H9 (cell line): ENCODE measurements around the gene TSPAN4. TPM values are rescaled to one million over a fixed set of nuclear protein-coding genes. Genes with fewer than 3 reads are reported as not detected.

ENCODE experiments used
- DNase-seq: peaks from one replicate; pipeline ENCODE4 v3.0.0-alpha.2; 2017
- H2AFZ ChIP-seq: one replicate; pipeline ENCODE4 v1.6.1; 2013; ENCODE audit warnings: mild to moderate bottlenecking, low read length, control low read depth, moderate library complexity
- H2AK5ac ChIP-seq: 2 replicates; pipeline ENCODE4 v1.6.1; 2013; ENCODE audit warnings: low read length, control low read depth, mixed read lengths; ENCODE audit not compliant: insufficient read length
- H2BK120ac ChIP-seq: one replicate; pipeline ENCODE4 v1.6.1; 2013; ENCODE audit warnings: low read depth, mild to moderate bottlenecking, low read length, control low read depth, inconsistent platforms; ENCODE audit not compliant: poor library complexity, severe bottlenecking
- H2BK12ac ChIP-seq: 2 replicates; pipeline ENCODE4 v1.6.1; 2013; ENCODE audit warnings: low read length, control low read depth, mixed read lengths, low read depth; ENCODE audit not compliant: insufficient read length
- H2BK15ac ChIP-seq: 2 replicates; pipeline ENCODE4 v1.6.1; 2013; ENCODE audit warnings: low read depth, low read length, control low read depth
- H2BK20ac ChIP-seq: one replicate; pipeline ENCODE4 v1.6.1; 2013; ENCODE audit warnings: low read depth, mild to moderate bottlenecking, low read length, control low read depth, inconsistent platforms; ENCODE audit not compliant: poor library complexity, severe bottlenecking
- H2BK5ac ChIP-seq: 2 replicates; pipeline ENCODE4 v1.6.1; 2013; ENCODE audit warnings: low read length, control low read depth, mixed read lengths; ENCODE audit not compliant: insufficient read length
- H3K14ac ChIP-seq: 2 replicates; pipeline ENCODE4 v1.6.1; 2013; ENCODE audit warnings: low read length, control low read depth; ENCODE audit not compliant: insufficient read depth
- H3K18ac ChIP-seq: 2 replicates; pipeline ENCODE4 v1.6.1; 2013; ENCODE audit warnings: low read depth, mild to moderate bottlenecking, mixed read lengths, low read length, control low read depth; ENCODE audit not compliant: insufficient read length
- H3K23ac ChIP-seq: 2 replicates; pipeline ENCODE4 v1.6.1; 2013; ENCODE audit warnings: low read length, control low read depth, mixed read lengths, low read depth; ENCODE audit not compliant: insufficient read length
- H3K23me2 ChIP-seq: 2 replicates; pipeline ENCODE4 v1.6.1; 2013; ENCODE audit warnings: low read depth, mild to moderate bottlenecking, mixed read lengths, low read length, control low read depth; ENCODE audit not compliant: insufficient read length, poor library complexity, severe bottlenecking
- H3K27ac ChIP-seq: 2 replicates; pipeline ENCODE4 v1.5.1; 2013; ENCODE audit warnings: low read length, control low read depth, mixed read lengths, low read depth; ENCODE audit not compliant: insufficient read length
- H3K27me3 ChIP-seq: 2 replicates; pipeline ENCODE4 v1.6.1; 2013; ENCODE audit warnings: low read length, control low read depth, inconsistent platforms; ENCODE audit not compliant: insufficient read depth
- H3K4ac ChIP-seq: 2 replicates; pipeline ENCODE4 v1.6.1; 2013; ENCODE audit warnings: low read depth, mild to moderate bottlenecking, control low read depth, inconsistent platforms, low read length, moderate library complexity
- H3K4me1 ChIP-seq: 2 replicates; pipeline ENCODE4 v1.6.1; 2013; ENCODE audit warnings: low read length, control low read depth, inconsistent platforms; ENCODE audit not compliant: insufficient read depth
- H3K4me2 ChIP-seq: 2 replicates; pipeline ENCODE4 v1.6.1; 2013; ENCODE audit warnings: low read length, control low read depth, mixed read lengths; ENCODE audit not compliant: insufficient read length, insufficient read depth
- H3K56ac ChIP-seq: 2 replicates; pipeline ENCODE4 v1.6.1; 2013; ENCODE audit warnings: low read depth, mild to moderate bottlenecking, mixed read lengths, low read length, control low read depth; ENCODE audit not compliant: insufficient read length
- H3K79me1 ChIP-seq: 2 replicates; pipeline ENCODE4 v1.6.1; 2013; ENCODE audit warnings: low read depth, mild to moderate bottlenecking, moderate library complexity, low read length, control low read depth, inconsistent platforms; ENCODE audit not compliant: insufficient read depth, poor library complexity, severe bottlenecking
- H3K79me2 ChIP-seq: 2 replicates; pipeline ENCODE4 v1.6.1; 2013; ENCODE audit warnings: low read length, control low read depth, inconsistent platforms; ENCODE audit not compliant: insufficient read depth
- H3K9ac ChIP-seq: 2 replicates; pipeline ENCODE4 v1.6.1; 2013; ENCODE audit warnings: low read length, control low read depth, mixed read lengths; ENCODE audit not compliant: insufficient read length; ENCODE audit errors: extremely low read depth
- H3K9me3 ChIP-seq: one replicate; pipeline ENCODE4 v1.6.1; 2013; ENCODE audit warnings: low read depth, low read length, inconsistent platforms; ENCODE audit not compliant: control insufficient read depth
- H3T11ph ChIP-seq: one replicate; pipeline ENCODE4 v1.6.1; 2013; ENCODE audit warnings: mild to moderate bottlenecking, low read length, control low read depth, inconsistent platforms
- H4K20me1 ChIP-seq: one replicate; pipeline ENCODE4 v1.6.1; 2013; ENCODE audit not compliant: control insufficient read depth, insufficient read length, insufficient read depth
- H4K5ac ChIP-seq: 2 replicates; pipeline ENCODE4 v1.6.1; 2013; ENCODE audit warnings: low read depth, mild to moderate bottlenecking, mixed read lengths, low read length, control low read depth; ENCODE audit not compliant: insufficient read length
- H4K8ac ChIP-seq: replicated peaks from 2 replicates; pipeline ENCODE4 v1.6.1; 2013; ENCODE audit warnings: low read length, control low read depth, mixed read lengths, low read depth; ENCODE audit not compliant: insufficient read length
- H4K91ac ChIP-seq: 2 replicates; pipeline ENCODE4 v1.6.1; 2013; ENCODE audit warnings: low read depth, mild to moderate bottlenecking, moderate library complexity, mixed read lengths, low read length, control low read depth; ENCODE audit not compliant: insufficient read length
- H3K27ac Mint-ChIP-seq, 3 experiments: 2 replicates in 2 of 3; 3 replicates in 1 of 3; pipeline ENCODE4 v1.8.0; 2020 to 2021; ENCODE audit warnings: mixed read lengths in 3 of 3, mild to moderate bottlenecking in 1 of 3, moderate library complexity in 1 of 3
- H3K27me3 Mint-ChIP-seq: 2 replicates; pipeline ENCODE4 v1.8.0; 2021; ENCODE audit warnings: low read depth, mild to moderate bottlenecking, moderate library complexity, mixed read lengths
- H3K36me3 Mint-ChIP-seq, 3 experiments: 2 replicates in 2 of 3; 3 replicates in 1 of 3; pipeline ENCODE4 v1.8.0; 2020 to 2021; ENCODE audit warnings: low read depth in 3 of 3, mixed read lengths in 3 of 3; ENCODE audit not compliant: insufficient read depth in 1 of 3
- H3K4me1 Mint-ChIP-seq, 2 experiments: 2 replicates each; pipeline ENCODE4 v1.8.0; 2020; ENCODE audit warnings: mixed read lengths in 2 of 2
- H3K4me3 Mint-ChIP-seq, 2 experiments: 2 replicates in 1 of 2; 3 replicates in 1 of 2; pipeline ENCODE4 v1.8.0; 2020 to 2021; ENCODE audit warnings: mild to moderate bottlenecking in 2 of 2, mixed read lengths in 2 of 2, moderate library complexity in 1 of 2
- H3K9me3 Mint-ChIP-seq, 2 experiments: 2 replicates in 1 of 2; 3 replicates in 1 of 2; pipeline ENCODE4 v1.8.0; 2020; ENCODE audit warnings: mild to moderate bottlenecking in 2 of 2, mixed read lengths in 2 of 2, moderate library complexity in 1 of 2
- WGBS: extraction: QIAGEN DNeasy Blood & Tissue Kit; methylation state at CpG from one replicate; pipeline ENCODE4 v1.1.7; 2013; ENCODE audit warnings: missing lambda C conversion rate, low lambda C conversion rate, mixed read lengths; ENCODE audit not compliant: insufficient read length; ENCODE audit errors: extremely low coverage; 5-methylcytosine and 5-hydroxymethylcytosine counted together
- total RNA-seq: library from RNA; stranded (reverse); gene quantifications from 2 replicates; pipeline ENCODE4 v1.2.1, GENCODE V29; 2021
- TF ChIP-seq, protein P1 (sequence below): fragments of 200-600 bp; sonication (generic); conservative IDR thresholded peaks from 3 replicates; pipeline ENCODE4 v1.8.0; 2021; ENCODE audit warnings: antibody characterized with exemption, mild to moderate bottlenecking

TSPAN4 gene
- total RNA-seq, 1 experiment from 2014 or later: 64.6 TPM

- Mint-ChIP-seq H3K36me3 (peaks cover 29 to 40% (median 31%) of the 10 kb centered on the region in 3 experiments), H3K4me3 (peak overlapping the region; percentile 91 to 96), H3K9me3 (no peaks in the 10 kb centered on the region), H3K27me3 (no peaks in the 10 kb centered on the region; the same call in 1 of the 2 replicates), H3K4me1 (peaks cover 15 to 32% of the 10 kb centered on the region in 2 experiments), H3K27ac (peak overlapping the region; percentile 22 to 88 (median 75); a peak in 4 of 7 replicates)
- Histone ChIP-seq H3K14ac (no peak overlapping the region), H3K9me3 (no peaks in the 10 kb centered on the region), H2BK120ac (no peak overlapping the region), H3K79me2 (peaks cover 10% of the 10 kb centered on the region; the same call in 1 of the 2 replicates), H4K91ac (no peak overlapping the region), H3K18ac (no peak overlapping the region), H2BK20ac (no peak overlapping the region), H3T11ph (no peak overlapping the region), H2BK15ac (no peak overlapping the region), H2AK5ac (no peak overlapping the region), H3K4me1 (no peaks in the 10 kb centered on the region), H2BK12ac (no peak overlapping the region), H3K4ac (no peak overlapping the region), H3K79me1 (peaks cover 9% of the 10 kb centered on the region), H2AFZ (no peak overlapping the region), H4K5ac (no peak overlapping the region), H3K27me3 (no peaks in the 10 kb centered on the region), H3K9ac (peak overlapping the region; percentile 61), H3K56ac (no peak overlapping the region), H2BK5ac (no peak overlapping the region), H4K20me1 (no peaks in the 10 kb centered on the region), H3K27ac (no peak overlapping the region), H4K8ac (no peak overlapping the region), H3K23me2 (peaks cover 12% of the 10 kb centered on the region), H3K4me2 (peak overlapping the region; percentile 57), H3K23ac (no peak overlapping the region)
- WGBS: no CpG with 5 or more reads among the region's 14 CpGs
- no peak for DNase-seq
- TF ChIP-seq, protein P1, sequence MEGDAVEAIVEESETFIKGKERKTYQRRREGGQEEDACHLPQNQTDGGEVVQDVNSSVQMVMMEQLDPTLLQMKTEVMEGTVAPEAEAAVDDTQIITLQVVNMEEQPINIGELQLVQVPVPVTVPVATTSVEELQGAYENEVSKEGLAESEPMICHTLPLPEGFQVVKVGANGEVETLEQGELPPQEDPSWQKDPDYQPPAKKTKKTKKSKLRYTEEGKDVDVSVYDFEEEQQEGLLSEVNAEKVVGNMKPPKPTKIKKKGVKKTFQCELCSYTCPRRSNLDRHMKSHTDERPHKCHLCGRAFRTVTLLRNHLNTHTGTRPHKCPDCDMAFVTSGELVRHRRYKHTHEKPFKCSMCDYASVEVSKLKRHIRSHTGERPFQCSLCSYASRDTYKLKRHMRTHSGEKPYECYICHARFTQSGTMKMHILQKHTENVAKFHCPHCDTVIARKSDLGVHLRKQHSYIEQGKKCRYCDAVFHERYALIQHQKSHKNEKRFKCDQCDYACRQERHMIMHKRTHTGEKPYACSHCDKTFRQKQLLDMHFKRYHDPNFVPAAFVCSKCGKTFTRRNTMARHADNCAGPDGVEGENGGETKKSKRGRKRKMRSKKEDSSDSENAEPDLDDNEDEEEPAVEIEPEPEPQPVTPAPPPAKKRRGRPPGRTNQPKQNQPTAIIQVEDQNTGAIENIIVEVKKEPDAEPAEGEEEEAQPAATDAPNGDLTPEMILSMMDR: no peak
These were observed 31.0 kb upstream of the TSPAN4 start for GRCh38 chr11:811446-812245.
